ENCODE results near the gene SLC6A15.

SLC6A15 gene

GRCh38 chr12:84874825-84875139 is 37.8 kb downstream of the SLC6A15 start:
- DNase-seq (ENCODE audit: insufficient read length, low spot score), result no peak
- TF ChIP-seq, protein P1, sequence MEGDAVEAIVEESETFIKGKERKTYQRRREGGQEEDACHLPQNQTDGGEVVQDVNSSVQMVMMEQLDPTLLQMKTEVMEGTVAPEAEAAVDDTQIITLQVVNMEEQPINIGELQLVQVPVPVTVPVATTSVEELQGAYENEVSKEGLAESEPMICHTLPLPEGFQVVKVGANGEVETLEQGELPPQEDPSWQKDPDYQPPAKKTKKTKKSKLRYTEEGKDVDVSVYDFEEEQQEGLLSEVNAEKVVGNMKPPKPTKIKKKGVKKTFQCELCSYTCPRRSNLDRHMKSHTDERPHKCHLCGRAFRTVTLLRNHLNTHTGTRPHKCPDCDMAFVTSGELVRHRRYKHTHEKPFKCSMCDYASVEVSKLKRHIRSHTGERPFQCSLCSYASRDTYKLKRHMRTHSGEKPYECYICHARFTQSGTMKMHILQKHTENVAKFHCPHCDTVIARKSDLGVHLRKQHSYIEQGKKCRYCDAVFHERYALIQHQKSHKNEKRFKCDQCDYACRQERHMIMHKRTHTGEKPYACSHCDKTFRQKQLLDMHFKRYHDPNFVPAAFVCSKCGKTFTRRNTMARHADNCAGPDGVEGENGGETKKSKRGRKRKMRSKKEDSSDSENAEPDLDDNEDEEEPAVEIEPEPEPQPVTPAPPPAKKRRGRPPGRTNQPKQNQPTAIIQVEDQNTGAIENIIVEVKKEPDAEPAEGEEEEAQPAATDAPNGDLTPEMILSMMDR (IDR thresholded peaks at IDR 0.05; ENCODE audit: insufficient read depth, missing control alignments), result no peak
- no peak for FAIRE-seq

GRCh38 chr12:84874125-84874824 is 38.3 kb downstream of the SLC6A15 start:
- DNase-seq (ENCODE audit: insufficient read length, low spot score) (no peak), FAIRE-seq (peak; percentile 88)
- TF ChIP-seq, protein P1 (IDR thresholded peaks at IDR 0.05; ENCODE audit: insufficient read depth, missing control alignments), result peak; percentile 86

DNA sequence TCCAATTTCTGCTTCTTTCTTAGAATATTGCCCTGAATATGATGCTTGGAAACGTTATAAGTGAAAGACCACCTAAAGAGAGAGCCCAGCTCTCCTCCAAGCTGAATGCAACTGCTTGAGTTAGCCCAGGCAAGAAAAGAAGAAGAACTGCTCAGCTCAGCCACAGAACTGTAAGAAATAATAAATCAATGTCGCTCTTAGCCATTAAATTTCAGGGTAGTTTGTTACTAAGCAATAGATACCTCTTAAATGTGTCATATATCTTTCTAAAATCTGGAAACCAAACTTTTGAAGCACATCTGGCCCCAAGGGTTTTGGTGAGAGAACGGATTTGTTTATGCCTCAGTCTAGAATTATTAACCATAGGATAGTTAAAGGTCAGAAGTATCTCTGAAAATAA is 50.4 kb downstream of the SLC6A15 start:
- DNase-seq (ENCODE audit: insufficient read length, low spot score), result no peak

GRCh38 chr12:84860718-84861117 is 51.9 kb downstream of the SLC6A15 start:
- DNase-seq (ENCODE audit: insufficient read length, low spot score) (no peak), FAIRE-seq (no peak)
- TF ChIP-seq, protein P1 (IDR thresholded peaks at IDR 0.05; ENCODE audit: insufficient read depth, missing control alignments), result no peak

More for the DNA sequence above, 50.4 kb downstream of the SLC6A15 start:
- no peak for FAIRE-seq
- TF ChIP-seq, protein P1 (IDR thresholded peaks at IDR 0.05; ENCODE audit: insufficient read depth, missing control alignments), result no peak

- TF ChIP-seq, protein P1 (IDR thresholded peaks at IDR 0.05; ENCODE audit: insufficient read depth, missing control alignments), result no peak
- DNase-seq (ENCODE audit: insufficient read length, low spot score) (no peak), FAIRE-seq (no peak)
Observed at GRCh38 chr12:84858796-84859195, 53.8 kb downstream of the SLC6A15 start.

DNA sequence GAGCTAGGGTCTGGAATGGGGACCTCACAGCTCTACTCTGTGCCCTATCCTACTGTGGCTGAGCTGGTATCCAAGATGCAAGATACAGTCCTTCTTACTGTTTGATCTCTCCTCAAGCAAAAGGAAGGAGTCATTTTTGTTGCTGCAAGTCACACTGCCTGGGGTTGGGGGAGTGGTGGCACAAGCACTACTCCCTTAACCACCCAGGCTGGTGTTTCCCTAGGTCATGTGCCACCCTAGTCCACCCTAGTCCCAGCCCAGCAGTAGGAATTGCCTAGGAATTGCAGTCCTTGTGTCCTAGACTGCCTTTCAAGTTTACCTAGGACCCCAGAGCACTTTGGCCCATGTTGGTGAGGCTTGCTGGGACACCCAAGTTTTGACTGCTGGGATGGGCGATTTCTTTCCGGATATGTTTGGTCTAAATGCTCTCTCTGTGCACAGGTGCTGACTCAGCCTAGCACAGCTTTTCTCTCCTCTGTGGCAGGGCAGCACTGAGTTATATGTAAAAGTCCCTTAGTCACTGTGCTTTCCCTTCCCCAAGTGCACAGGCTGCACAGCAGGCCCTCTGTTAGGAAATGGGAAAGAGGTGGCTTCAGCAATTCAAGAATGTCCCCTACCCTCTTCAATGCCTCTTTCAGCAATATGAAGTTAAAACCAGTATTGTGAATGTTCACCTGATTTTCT is 54.9 kb downstream of the SLC6A15 start:
- FAIRE-seq, result no peak
- TF ChIP-seq, protein P1 (IDR thresholded peaks at IDR 0.05; ENCODE audit: insufficient read depth, missing control alignments), result no peak
- DNase-seq (ENCODE audit: insufficient read length, low spot score), result no peak

Data from D721Med (cell line).